Germinal center (tissue), 1 donor: Measurements from ENCODE around the gene MRPL9.
"Not testable (repeated sequence)": the region's sequence is repeated elsewhere in the genome, so short reads cannot be mapped to it uniquely, and the experiment has no call there.

ENCODE experiments used
- DNase-seq: peaks from one replicate; pipeline ENCODE4 v3.0.0; 2012; ENCODE audit warnings: mixed read lengths, low spot score

Gene MRPL9

GRCh38 chr1:151783796-151784195 is 20.5 kb upstream of the MRPL9 start:
- DNase-seq, result no peak

- DNase-seq, result no peak
Measured at GRCh38 chr1:151782741-151783140, 19.4 kb upstream of the MRPL9 start.

GRCh38 chr1:151782026-151782425 is 18.7 kb upstream of the MRPL9 start:
- not testable (repeated sequence) for DNase-seq

- DNase-seq, result not testable (repeated sequence)
Measured at GRCh38 chr1:151780736-151781135, 17.4 kb upstream of the MRPL9 start.

GRCh38 chr1:151779852-151780251 is 16.6 kb upstream of the MRPL9 start:
- DNase-seq, result no peak

GRCh38 chr1:151777317-151777716 is 14.0 kb upstream of the MRPL9 start:
- no peak for DNase-seq

- DNase-seq, result no peak
Measured at GRCh38 chr1:151776665-151777062, 13.4 kb upstream of the MRPL9 start.

- DNase-seq, result no peak
Measured at GRCh38 chr1:151775894-151776664, 12.8 kb upstream of the MRPL9 start.

GRCh38 chr1:151774256-151774922 is 11.1 kb upstream of the MRPL9 start:
- no peak for DNase-seq

GRCh38 chr1:151773702-151774101 is 10.4 kb upstream of the MRPL9 start:
- no peak for DNase-seq

- not testable (repeated sequence) for DNase-seq
Measured at GRCh38 chr1:151769270-151769669, 6.0 kb upstream of the MRPL9 start.

GRCh38 chr1:151768351-151769066 is 5.2 kb upstream of the MRPL9 start:
- not testable (repeated sequence) for DNase-seq

GRCh38 chr1:151763990-151764389 is 694 bp upstream of the MRPL9 start:
- DNase-seq, result no peak

GRCh38 chr1:151760597-151761385 is 2.5 kb downstream of the MRPL9 start:
- no peak for DNase-seq

- DNase-seq, result no peak
Measured at GRCh38 chr1:151759241-151759640, 4.1 kb downstream of the MRPL9 start.

- DNase-seq, result no peak
Measured at GRCh38 chr1:151756291-151756690, 7.0 kb downstream of the MRPL9 start.

GRCh38 chr1:151741516-151741915 is 21.8 kb downstream of the MRPL9 start:
- DNase-seq, result no peak

- DNase-seq, result no peak
Measured at GRCh38 chr1:151739590-151740355, 23.5 kb downstream of the MRPL9 start.

GRCh38 chr1:151737479-151737878 is 25.8 kb downstream of the MRPL9 start:
- DNase-seq, result no peak

GRCh38 chr1:151737026-151737425 is 26.3 kb downstream of the MRPL9 start:
- no peak for DNase-seq

GRCh38 chr1:151733995-151734394 is 29.3 kb downstream of the MRPL9 start:
- not testable (repeated sequence) for DNase-seq
